ENCODE results near the gene TRIM47. TPM values are rescaled to one million over a fixed set of nuclear protein-coding genes. Genes with fewer than 3 reads are reported as not detected.
"Not testable (repeated sequence)": the region's sequence is repeated elsewhere in the genome, so short reads cannot be mapped to it uniquely, and the experiment has no call there.

The TRIM47 gene
- total RNA-seq, 1 donor from 2014 or later: 46.3 TPM

- Mint-ChIP-seq H3K27me3 (ENCODE audit: low read depth) (no peaks in the 10 kb centered on the region), H3K27ac (ENCODE audit: unreplicated experiment) (peak overlapping the region; percentile 99), H3K4me1 (ENCODE audit: low read depth) (peaks cover 69% of the 10 kb centered on the region), H3K4me3 (ENCODE audit: unreplicated experiment) (no peak overlapping the region), H3K9me3 (ENCODE audit: low read depth) (no peaks in the 10 kb centered on the region), H3K36me3 (ENCODE audit: low read depth) (peaks cover 3% of the 10 kb centered on the region)
- TF ChIP-seq CTCF (IDR thresholded peaks at IDR 0.05): no peak
- no peak for DNase-seq (ENCODE audit: low spot score)
Measured at GRCh38 chr17:75874323-75875181, 3.8 kb downstream of the TRIM47 start.

- H3K4me1 Mint-ChIP-seq (ENCODE audit: low read depth): peaks cover 74% of the 10 kb centered on the region
- H3K4me3 Mint-ChIP-seq (ENCODE audit: unreplicated experiment): no peak overlapping the region
- H3K36me3 Mint-ChIP-seq (ENCODE audit: low read depth): peaks cover 3% of the 10 kb centered on the region
- no peaks in the 10 kb centered on the region for H3K9me3 Mint-ChIP-seq (ENCODE audit: low read depth)
- peak overlapping the region; percentile 99 for H3K27ac Mint-ChIP-seq (ENCODE audit: unreplicated experiment)
- no peak for DNase-seq (ENCODE audit: low spot score)
- no peaks in the 10 kb centered on the region for H3K27me3 Mint-ChIP-seq (ENCODE audit: low read depth)
- no peak for TF ChIP-seq CTCF (IDR thresholded peaks at IDR 0.05)
Measured at GRCh38 chr17:75873587-75874322, 4.6 kb downstream of the TRIM47 start.

GRCh38 chr17:75872434-75873351 is 5.7 kb downstream of the TRIM47 start:
- Mint-ChIP-seq H3K4me3 (ENCODE audit: unreplicated experiment) (peak overlapping the region; percentile 19), H3K27ac (ENCODE audit: unreplicated experiment) (peak overlapping the region; percentile 99), H3K36me3 (ENCODE audit: low read depth) (peaks cover 3% of the 10 kb centered on the region), H3K27me3 (ENCODE audit: low read depth) (no peaks in the 10 kb centered on the region), H3K4me1 (ENCODE audit: low read depth) (peaks cover 72% of the 10 kb centered on the region), H3K9me3 (ENCODE audit: low read depth) (no peaks in the 10 kb centered on the region)
- DNase-seq (ENCODE audit: low spot score): no peak
- TF ChIP-seq CTCF (IDR thresholded peaks at IDR 0.05): no peak

GRCh38 chr17:75870228-75870627 is 8.2 kb downstream of the TRIM47 start:
- H3K4me1 Mint-ChIP-seq (ENCODE audit: low read depth): peaks cover 53% of the 10 kb centered on the region
- not testable (repeated sequence) for H3K27me3 Mint-ChIP-seq (ENCODE audit: low read depth); H3K36me3 Mint-ChIP-seq (ENCODE audit: low read depth); H3K9me3 Mint-ChIP-seq (ENCODE audit: low read depth); H3K4me3 Mint-ChIP-seq (ENCODE audit: unreplicated experiment); DNase-seq (ENCODE audit: low spot score)
- H3K27ac Mint-ChIP-seq (ENCODE audit: unreplicated experiment): peak overlapping the region; percentile 68

GRCh38 chr17:75869282-75870141 is 8.9 kb downstream of the TRIM47 start:
- no peaks in the 10 kb centered on the region for H3K27me3 Mint-ChIP-seq (ENCODE audit: low read depth)
- no peak overlapping the region for H3K4me3 Mint-ChIP-seq (ENCODE audit: unreplicated experiment)
- no peak for TF ChIP-seq CTCF (IDR thresholded peaks at IDR 0.05)
- no peaks in the 10 kb centered on the region for H3K9me3 Mint-ChIP-seq (ENCODE audit: low read depth)
- H3K36me3 Mint-ChIP-seq (ENCODE audit: low read depth): peaks cover 3% of the 10 kb centered on the region
- no peak for DNase-seq (ENCODE audit: low spot score)
- peaks cover 55% of the 10 kb centered on the region for H3K4me1 Mint-ChIP-seq (ENCODE audit: low read depth)
- peak overlapping the region; percentile 83 for H3K27ac Mint-ChIP-seq (ENCODE audit: unreplicated experiment)

GRCh38 chr17:75868730-75869281 is 9.6 kb downstream of the TRIM47 start:
- not testable (repeated sequence) for H3K36me3 Mint-ChIP-seq (ENCODE audit: low read depth); H3K4me3 Mint-ChIP-seq (ENCODE audit: unreplicated experiment); H3K9me3 Mint-ChIP-seq (ENCODE audit: low read depth); DNase-seq (ENCODE audit: low spot score); H3K27me3 Mint-ChIP-seq (ENCODE audit: low read depth)
- H3K27ac Mint-ChIP-seq (ENCODE audit: unreplicated experiment): peak overlapping the region; percentile 83
- H3K4me1 Mint-ChIP-seq (ENCODE audit: low read depth): peaks cover 55% of the 10 kb centered on the region

- H3K9me3 Mint-ChIP-seq (ENCODE audit: low read depth); H3K36me3 Mint-ChIP-seq (ENCODE audit: low read depth); H3K27ac Mint-ChIP-seq (ENCODE audit: unreplicated experiment); H3K4me3 Mint-ChIP-seq (ENCODE audit: unreplicated experiment); H3K27me3 Mint-ChIP-seq (ENCODE audit: low read depth); DNase-seq (ENCODE audit: low spot score): not testable (repeated sequence)
- peaks cover 35% of the 10 kb centered on the region for H3K4me1 Mint-ChIP-seq (ENCODE audit: low read depth)
Measured at GRCh38 chr17:75865404-75866188, 12.8 kb downstream of the TRIM47 start.

Data from chondrocyte (in vitro differentiated cells).